Breast epithelium (tissue), 4 donors: Measurements from ENCODE around the gene SKP1. TPM values are rescaled to one million over a fixed set of nuclear protein-coding genes. Genes with fewer than 3 reads are reported as not detected.
"Not testable (repeated sequence)": the region's sequence is repeated elsewhere in the genome, so short reads cannot be mapped to it uniquely, and the experiment has no call there.

Experiments used
- DNase-seq, 2 donors: peaks; one replicate each; pipeline ENCODE4 v3.0.0-alpha.2; 2019; ENCODE audit warnings: low spot score in 2 of 2
- H3K27ac ChIP-seq, 2 donors: fragments of 200-600 bp; sonication (generic) in 1 of 2; one replicate each; pipeline ENCODE4 v1.5.1; 2016 to 2019; ENCODE audit warnings: mild to moderate bottlenecking in 1 of 2
- H3K27me3 ChIP-seq, 2 donors: fragments of 200-600 bp; sonication (generic) in 1 of 2; one replicate each; pipeline versions ENCODE4 v1.5.1 to v1.6.0; 2017 to 2019; ENCODE audit warnings: control low read depth in 1 of 2, mild to moderate bottlenecking in 1 of 2
- H3K36me3 ChIP-seq: fragments of 200-600 bp; one replicate; pipeline ENCODE4 v1.5.1; 2019
- H3K4me1 ChIP-seq, 2 donors: fragments of 200-600 bp; sonication (generic); one replicate each; pipeline ENCODE4 v1.5.1; 2016 to 2019; ENCODE audit warnings: control low read depth in 1 of 2
- H3K4me3 ChIP-seq, 3 donors: fragments of 200-600 bp; sonication (generic); 1 replicate in 2 of 3; 2 replicates in 1 of 3; pipeline ENCODE4 v1.5.1; 2016 to 2019; ENCODE audit warnings: mild to moderate bottlenecking in 3 of 3, moderate library complexity in 2 of 3
- H3K9me3 ChIP-seq, 2 donors: fragments of 200-600 bp; sonication (generic) in 1 of 2; one replicate each; pipeline ENCODE4 v1.5.1; 2016 to 2019; ENCODE audit warnings: control low read depth in 1 of 2
- CTCF ChIP-seq, 3 donors: fragments of 450-650 bp; IDR thresholded peaks; one replicate each; pipeline ENCODE4 v1.5.1; 2016 to 2017; ENCODE audit warnings: antibody characterized with exemption in 3 of 3, mild to moderate bottlenecking in 3 of 3, moderate library complexity in 3 of 3
- POLR2A ChIP-seq: fragments of 450-650 bp; IDR thresholded peaks from one replicate; pipeline ENCODE4 v1.6.1; 2016; ENCODE audit warnings: antibody characterized with exemption, mild to moderate bottlenecking, moderate library complexity
- POLR2AphosphoS5 ChIP-seq, 3 donors: sonication (generic); formaldehyde crosslinking; IDR thresholded peaks; one replicate each; pipeline ENCODE4 v1.6.1; 2017; ENCODE audit warnings: antibody characterized with exemption in 3 of 3
- intact Hi-C: fragments of 100-400 bp; cut with DNase I; formaldehyde crosslinking; loops from one replicate; pipeline ENCODE4 v1.15.1; 2023; ENCODE audit warnings: low total_unique reads
- total RNA-seq, 3 donors: library from RNA; depleted of rRNA; stranded (reverse); fragments of >200 nt; gene quantifications; one replicate each; pipeline ENCODE4 v1.1.0, GENCODE V29; 2016

The SKP1 gene
- total RNA-seq, 3 donors from 2014 or later, result 158 to 291 (median 259) TPM

GRCh38 chr5:134161513-134162395, 15.0 kb downstream of the SKP1 start:
- TF ChIP-seq CTCF (IDR thresholded peaks at IDR 0.05) (no peak), POLR2AphosphoS5 (IDR thresholded peaks at IDR 0.05) (no peak), POLR2A (no peak)
- no peak overlapping the region for H3K4me3 ChIP-seq
- H3K27ac ChIP-seq, result peak overlapping the region in 1 of 2 donors; percentile 6
- no peak for DNase-seq
- H3K27me3 ChIP-seq, result no peaks in the 10 kb centered on the region
- intact Hi-C loops, result no loop called here
- no peaks in the 10 kb centered on the region for H3K9me3 ChIP-seq
- peaks cover 4% of the 10 kb centered on the region for H3K36me3 ChIP-seq
- H3K4me1 ChIP-seq, result no peaks in the 10 kb centered on the region

- TF ChIP-seq CTCF (IDR thresholded peaks at IDR 0.05) (no peak), POLR2A (no peak), POLR2AphosphoS5 (IDR thresholded peaks at IDR 0.05) (no peak)
Measured at GRCh38 chr5:134153657-134154056, 23.1 kb downstream of the SKP1 start.

GRCh38 chr5:134153241-134153640, 23.5 kb downstream of the SKP1 start:
- no peaks in the 10 kb centered on the region for H3K27me3 ChIP-seq
- no peaks in the 10 kb centered on the region for H3K36me3 ChIP-seq
- no peak overlapping the region for H3K27ac ChIP-seq
- intact Hi-C loops, result no loop called here
- DNase-seq, result no peak
- TF ChIP-seq CTCF (IDR thresholded peaks at IDR 0.05) (no peak), POLR2A (no peak)
- H3K4me3 ChIP-seq, result no peak overlapping the region
- H3K9me3 ChIP-seq, result no peaks in the 10 kb centered on the region
- H3K4me1 ChIP-seq, result peaks cover 4 to 12% of the 10 kb centered on the region in 2 donors

More at GRCh38 chr5:134153657-134154056, 23.1 kb downstream of the SKP1 start:
- no peaks in the 10 kb centered on the region for H3K36me3 ChIP-seq
- intact Hi-C loops, result no loop called here
- H3K27me3 ChIP-seq, result no peaks in the 10 kb centered on the region
- no peak for DNase-seq
- H3K27ac ChIP-seq, result no peak overlapping the region
- peaks cover 4 to 12% of the 10 kb centered on the region in 2 donors for H3K4me1 ChIP-seq
- H3K4me3 ChIP-seq, result no peak overlapping the region
- H3K9me3 ChIP-seq, result no peaks in the 10 kb centered on the region

- H3K27me3 ChIP-seq, H3K36me3 ChIP-seq, DNase-seq, H3K9me3 ChIP-seq, intact Hi-C loops, H3K4me3 ChIP-seq: not testable (repeated sequence)
- Histone ChIP-seq H3K4me1 (peaks cover 4 to 12% of the 10 kb centered on the region in 2 donors), H3K27ac (peak overlapping the region in 1 of 2 donors; percentile 90)
Measured at GRCh38 chr5:134152173-134152832, 24.4 kb downstream of the SKP1 start.

- no peaks in the 10 kb centered on the region for H3K27me3 ChIP-seq
- no peak overlapping the region for H3K4me3 ChIP-seq
- no peaks in the 10 kb centered on the region for H3K9me3 ChIP-seq
- no peaks in the 10 kb centered on the region for H3K36me3 ChIP-seq
- intact Hi-C loops, result no loop called here
- peaks cover 4 to 12% of the 10 kb centered on the region in 2 donors for H3K4me1 ChIP-seq
- no peak for DNase-seq
- H3K27ac ChIP-seq, result peak overlapping the region; percentile 51 to 90
- TF ChIP-seq CTCF (IDR thresholded peaks at IDR 0.05), result no peak
- TF ChIP-seq POLR2AphosphoS5 (IDR thresholded peaks at IDR 0.05), result no peak
- no peak for TF ChIP-seq POLR2A
Measured at GRCh38 chr5:134151723-134152122, 25.0 kb downstream of the SKP1 start.
